GM20000 (cell line): ENCODE data around the gene TPRN.

Experiments used
- DNase-seq: peaks from one replicate; pipeline ENCODE4 v3.0.0; 2012; ENCODE audit warnings: low spot score
- TF ChIP-seq, protein P1 (sequence below): IDR thresholded peaks from 2 replicates; pipeline ENCODE4 v1.5.1; 2012; ENCODE audit warnings: mild to moderate bottlenecking, control low read depth; ENCODE audit errors: extremely low read depth, missing control alignments

Gene TPRN

DNA sequence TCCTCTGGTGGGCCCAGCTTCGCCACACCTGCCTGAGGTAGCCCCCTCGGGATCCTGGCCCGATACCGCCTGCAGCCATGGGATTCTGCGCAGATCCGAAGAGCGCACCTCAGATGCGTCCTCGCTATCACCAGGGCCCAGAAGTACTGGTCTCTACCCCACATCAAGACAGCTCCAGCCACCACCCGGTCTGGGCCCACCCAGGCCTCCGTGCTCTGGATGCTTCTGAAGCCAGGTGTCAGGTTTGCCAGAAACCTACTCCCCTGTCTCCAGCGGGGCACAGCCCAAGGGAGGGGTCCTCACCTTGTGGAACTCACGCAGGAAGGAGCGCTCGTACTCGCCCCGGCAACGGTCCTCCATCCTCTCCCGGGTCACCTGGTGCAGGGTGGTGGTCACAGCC lies 14.6 kb downstream of the TPRN start:
- no peak for DNase-seq
- TF ChIP-seq, protein P1, sequence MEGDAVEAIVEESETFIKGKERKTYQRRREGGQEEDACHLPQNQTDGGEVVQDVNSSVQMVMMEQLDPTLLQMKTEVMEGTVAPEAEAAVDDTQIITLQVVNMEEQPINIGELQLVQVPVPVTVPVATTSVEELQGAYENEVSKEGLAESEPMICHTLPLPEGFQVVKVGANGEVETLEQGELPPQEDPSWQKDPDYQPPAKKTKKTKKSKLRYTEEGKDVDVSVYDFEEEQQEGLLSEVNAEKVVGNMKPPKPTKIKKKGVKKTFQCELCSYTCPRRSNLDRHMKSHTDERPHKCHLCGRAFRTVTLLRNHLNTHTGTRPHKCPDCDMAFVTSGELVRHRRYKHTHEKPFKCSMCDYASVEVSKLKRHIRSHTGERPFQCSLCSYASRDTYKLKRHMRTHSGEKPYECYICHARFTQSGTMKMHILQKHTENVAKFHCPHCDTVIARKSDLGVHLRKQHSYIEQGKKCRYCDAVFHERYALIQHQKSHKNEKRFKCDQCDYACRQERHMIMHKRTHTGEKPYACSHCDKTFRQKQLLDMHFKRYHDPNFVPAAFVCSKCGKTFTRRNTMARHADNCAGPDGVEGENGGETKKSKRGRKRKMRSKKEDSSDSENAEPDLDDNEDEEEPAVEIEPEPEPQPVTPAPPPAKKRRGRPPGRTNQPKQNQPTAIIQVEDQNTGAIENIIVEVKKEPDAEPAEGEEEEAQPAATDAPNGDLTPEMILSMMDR: no peak

- no peak for DNase-seq
These were observed 15.5 kb downstream of the TPRN start for GRCh38 chr9:137184881-137185660.

DNA sequence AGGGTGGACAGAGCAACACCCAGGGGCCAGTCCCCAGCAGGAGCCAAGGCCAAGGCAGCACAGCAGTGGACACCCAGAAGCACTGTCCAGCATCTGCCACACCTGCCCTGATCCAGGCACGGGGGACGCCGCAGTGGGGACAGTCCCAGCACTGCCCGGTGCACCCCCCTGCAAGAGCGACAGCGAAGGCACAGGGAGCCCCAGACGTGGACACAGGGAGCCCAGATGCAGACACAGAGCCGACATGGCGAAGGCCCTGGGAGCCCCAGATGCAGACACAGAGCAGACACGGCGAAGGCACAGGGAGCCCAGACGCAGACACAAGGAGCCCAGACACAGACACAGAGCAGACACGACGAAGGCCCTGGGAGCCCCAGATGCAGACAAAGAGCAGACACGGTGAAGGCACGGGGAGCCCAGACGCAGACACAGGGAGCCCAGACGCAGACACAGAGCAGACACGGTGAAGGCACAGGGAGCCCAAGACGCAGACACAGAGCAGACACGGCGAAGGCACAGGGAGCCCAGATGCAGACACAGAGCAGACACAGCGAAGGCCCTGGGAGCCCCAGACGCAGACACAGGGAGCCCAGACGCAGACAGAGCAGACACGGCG lies 16.5 kb downstream of the TPRN start:
- no peak for DNase-seq
- TF ChIP-seq, protein P1: no peak

More at GRCh38 chr9:137184881-137185660, 15.5 kb downstream of the TPRN start:
- TF ChIP-seq, protein P1: no peak

DNA sequence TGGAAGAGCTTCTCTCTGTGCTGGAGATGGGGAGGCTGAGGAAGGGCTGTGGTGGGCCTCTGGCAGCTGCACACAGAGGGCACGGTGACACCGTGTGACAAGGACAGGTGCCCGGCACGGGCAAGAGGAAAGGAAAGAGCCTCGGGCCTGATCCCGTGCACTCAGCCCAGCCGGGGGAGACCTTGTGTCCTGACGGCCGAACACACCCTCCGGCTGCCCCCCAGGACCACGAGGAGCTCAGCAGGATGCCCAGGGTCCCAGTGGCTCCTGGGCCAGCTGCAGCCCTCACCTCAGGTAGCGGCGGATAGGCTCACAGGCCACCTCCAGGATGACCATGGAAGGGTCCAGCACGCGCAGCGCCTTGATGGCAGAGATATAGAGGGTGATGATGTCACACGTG lies 17.7 kb downstream of the TPRN start:
- no peak for DNase-seq
- TF ChIP-seq, protein P1: no peak

DNA sequence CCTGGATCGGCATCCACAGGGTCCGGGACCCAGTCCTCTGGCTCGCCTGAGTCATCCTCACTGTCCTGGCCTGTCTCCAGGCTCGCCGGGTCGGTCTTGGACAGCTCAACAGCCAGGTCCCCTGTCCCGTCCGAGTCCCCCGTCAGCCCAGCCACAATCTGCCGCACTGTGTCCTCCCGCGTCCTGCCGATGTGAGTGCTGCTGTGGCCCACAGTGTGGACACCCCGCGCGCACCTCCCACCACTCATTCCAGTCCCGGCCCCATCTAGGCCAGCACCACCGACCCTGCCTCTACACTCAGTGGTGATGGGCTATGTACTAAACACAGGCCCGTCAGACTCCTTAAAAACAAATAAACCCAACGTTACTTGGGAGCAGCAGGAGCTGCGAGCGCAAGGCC lies 18.9 kb downstream of the TPRN start:
- no peak for DNase-seq
- TF ChIP-seq, protein P1: no peak

DNA sequence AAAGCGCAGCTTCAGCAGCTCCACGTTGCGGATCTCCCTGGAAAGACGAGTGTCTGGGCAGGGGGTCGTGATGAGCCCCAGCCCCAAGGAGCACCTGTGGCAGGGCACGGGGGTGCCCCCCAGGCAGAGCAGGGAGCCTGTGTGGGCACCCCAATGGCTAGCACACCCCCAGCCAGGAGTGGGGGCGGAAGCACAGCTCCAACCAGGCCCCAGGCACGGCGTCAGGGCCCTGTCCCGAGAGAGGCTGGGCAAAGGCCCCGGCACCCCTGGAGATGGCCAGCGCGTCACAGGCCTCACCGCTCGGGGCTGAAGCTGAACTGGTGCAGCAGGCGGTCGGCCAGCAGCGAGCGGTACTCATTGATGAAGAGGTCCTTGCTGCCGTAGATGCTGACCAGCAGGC lies 20.1 kb downstream of the TPRN start:
- no peak for DNase-seq
- TF ChIP-seq, protein P1: no peak

DNA sequence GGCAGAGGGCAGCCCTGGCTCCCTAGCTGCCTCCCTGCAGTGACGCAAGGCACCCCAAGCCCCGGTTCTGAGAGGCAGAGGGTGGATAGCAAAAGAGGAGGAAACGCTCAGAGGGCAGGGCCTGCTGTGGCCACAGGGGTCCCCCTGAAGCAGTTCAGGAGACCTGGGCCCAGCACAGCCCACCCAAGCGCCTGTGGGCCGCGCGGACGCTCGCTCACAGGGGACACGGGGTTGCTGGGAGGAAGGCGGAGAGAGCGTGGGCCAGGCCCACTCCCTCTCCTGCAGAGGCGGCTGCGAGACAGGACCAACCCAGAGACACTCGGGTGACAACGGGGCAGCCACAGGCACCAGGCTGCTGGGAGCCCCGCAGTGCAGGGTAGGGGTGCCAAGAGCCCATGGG lies 20.8 kb downstream of the TPRN start:
- no peak for DNase-seq
- TF ChIP-seq, protein P1: no peak
